GM12878 (cell line): ENCODE results near the gene SMPX. TPM values are rescaled to one million over a fixed set of nuclear protein-coding genes. Genes with fewer than 3 reads are reported as not detected.
A peak's percentile ranks its signal among the peaks of the same experiment; 100 is the strongest.

Experiments used
- ATAC-seq: fragments of 200-7000 bp; cut with Tn5 transposase; 3 replicates; pipeline ENCODE4 v1.9.1; 2020; ENCODE audit warnings: mild to moderate bottlenecking, moderate library complexity
- BruUV-seq: library from RNA; stranded (reverse); fragments of 400-500 nt; replicated peaks from 2 replicates; lab custom pipeline; 2021; lab: Mats Ljungman, UMichigan
- CTCF ChIA-PET: fragments of 300-600 bp; sonication (Branson Sonifier 250); formaldehyde crosslinking; extraction: SDS; loops from one replicate; lab custom pipeline; 2021; ENCODE audit warnings: inconsistent platforms; lab: Yijun Ruan, JAX
- POLR2A ChIA-PET: fragments of 350-600 bp; formaldehyde crosslinking; extraction: SDS; loops from one replicate; lab custom pipeline; 2021; ENCODE audit warnings: inconsistent platforms; lab: Charles Lee
- RAD21 ChIA-PET: fragments of 300-600 bp; sonication (Branson Sonifier 250); formaldehyde crosslinking; loops from one replicate; lab custom pipeline; 2023; ENCODE audit warnings: antibody characterized with exemption; ENCODE audit not compliant: unreplicated experiment; lab: Charles Lee
- SMC1A ChIA-PET: fragments of 300-600 bp; sonication (Branson Sonifier 250); formaldehyde crosslinking; loops from one replicate; lab custom pipeline; 2023; ENCODE audit not compliant: unreplicated experiment, uncharacterized antibody; lab: Charles Lee
- DNase-seq: peaks from one replicate; pipeline ENCODE4 v3.0.0-alpha.2; 2011; ENCODE audit warnings: low read depth, low spot score
- FAIRE-seq: peaks from 3 replicates; lab custom pipeline; 2011; peaks lifted over from hg19 to GRCh38; lab: Jason Lieb, UNC
- H2AFZ ChIP-seq: 2 replicates; pipeline ENCODE4 v1.6.0; 2011; ENCODE audit warnings: low read depth, low read length, control low read depth; ENCODE audit not compliant: control insufficient read depth
- H3K27ac ChIP-seq: 2 replicates; pipeline ENCODE4 v1.5.1; 2011; ENCODE audit warnings: control low read depth; ENCODE audit not compliant: control insufficient read depth, insufficient read depth
- H3K27me3 ChIP-seq, 2 experiments: replicated peaks in 1 of 2; 2 replicates each; pipeline versions ENCODE4 v1.6.0 to v1.6.1; 2011; ENCODE audit warnings: low read length in 1 of 2; ENCODE audit not compliant: control insufficient read depth in 2 of 2, insufficient read depth in 2 of 2
- H3K36me3 ChIP-seq, 2 experiments: 2 replicates each; pipeline ENCODE4 v1.5.1; 2011; ENCODE audit warnings: low read length in 1 of 2; ENCODE audit not compliant: control insufficient read depth in 2 of 2, insufficient read depth in 2 of 2
- H3K4me1 ChIP-seq: 2 replicates; pipeline ENCODE4 v1.6.1; 2011; ENCODE audit warnings: mild to moderate bottlenecking, low read length, moderate library complexity, mixed read lengths; ENCODE audit not compliant: control insufficient read depth, insufficient read depth
- H3K4me2 ChIP-seq: 2 replicates; pipeline ENCODE4 v1.6.0; 2011; ENCODE audit warnings: control low read depth; ENCODE audit not compliant: control insufficient read depth, insufficient read depth
- H3K4me3 ChIP-seq: fragments of 200-600 bp; sonication (generic); 2 replicates; pipeline ENCODE4 v1.5.1; 2016
- H3K79me2 ChIP-seq: 2 replicates; pipeline ENCODE4 v1.6.0; 2011; ENCODE audit warnings: low read length; ENCODE audit not compliant: control insufficient read depth, insufficient read depth
- H3K9ac ChIP-seq: 2 replicates; pipeline ENCODE4 v1.8.0; 2011; ENCODE audit warnings: low read length, control low read depth, mixed read lengths; ENCODE audit not compliant: control insufficient read depth, insufficient read depth
- H3K9me3 ChIP-seq: replicated peaks from 3 replicates; pipeline ENCODE4 v1.5.1; 2011; ENCODE audit warnings: mild to moderate bottlenecking, low read length; ENCODE audit not compliant: control insufficient read depth, insufficient read depth
- H4K20me1 ChIP-seq: 2 replicates; pipeline ENCODE4 v1.6.0; 2011; ENCODE audit not compliant: control insufficient read depth, insufficient read depth
- EED ChIP-seq: sonication (generic); IDR thresholded peaks from 2 replicates; pipeline ENCODE4 v1.6.1; 2016; ENCODE audit warnings: antibody characterized with exemption, low read depth
- JUNB ChIP-seq: IDR thresholded peaks from 2 replicates; pipeline ENCODE4 v1.6.1; 2016; ENCODE audit warnings: antibody characterized with exemption, mild to moderate bottlenecking
- JUND ChIP-seq: IDR thresholded peaks from 2 replicates; pipeline ENCODE4 v1.6.1; 2012; ENCODE audit warnings: low read depth, mild to moderate bottlenecking, low read length, improper control_type of control experiment, moderate library complexity
- MEF2A ChIP-seq: IDR thresholded peaks from 2 replicates; pipeline ENCODE4 v1.6.1; 2011; ENCODE audit warnings: low read depth, mild to moderate bottlenecking, low read length, moderate library complexity; ENCODE audit not compliant: insufficient read depth
- NR2F1 ChIP-seq: fragments of 450-650 bp; conservative IDR thresholded peaks from 2 replicates; pipeline ENCODE4 v1.6.1; 2017; ENCODE audit warnings: mild to moderate bottlenecking
- RAD51 ChIP-seq: fragments of 450-650 bp; IDR thresholded peaks from 2 replicates; pipeline ENCODE4 v1.6.1; 2016; ENCODE audit warnings: moderate library complexity, mild to moderate bottlenecking, inconsistent platforms
- RCOR1 ChIP-seq: conservative IDR thresholded peaks from 2 replicates; pipeline ENCODE4 v1.6.1; 2012; ENCODE audit warnings: low read depth, low read length, improper control_type of control experiment
- SP1 ChIP-seq: IDR thresholded peaks from one replicate; pipeline ENCODE4 v1.6.1; 2011; ENCODE audit warnings: low read depth, low read length
- WGBS: methylation state at CpG from one replicate; pipeline ENCODE4 v1.1.6; 2016; ENCODE audit warnings: low lambda C conversion rate; ENCODE audit not compliant: insufficient replicate concordance, insufficient coverage; ENCODE audit errors: missing lambda C conversion rate; 5-methylcytosine and 5-hydroxymethylcytosine counted together
- in situ Hi-C: fragments of 300-500 bp; cut with MboI; formaldehyde crosslinking; loops from 9 replicates; pipeline ENCODE4 v1.14.3; 2018; ENCODE audit warnings: mixed read lengths
- intact Hi-C: fragments of 100-400 bp; cut with micrococcal nuclease; formaldehyde crosslinking; loops from one replicate; pipeline ENCODE4 v1.14.2; 2022; ENCODE audit not compliant: unreplicated experiment
- polyA plus RNA-seq, 11 experiments: library from polyadenylated mRNA; depleted of rRNA in 4 of 11; unstranded in 6 of 11; stranded (reverse) in 5 of 11; fragments of >200 nt; fragmentation: Nextera tagmentation in 4 of 11; fragmentation: Illumina TruSeq in 1 of 11; extraction: Ambion mirVana in 4 of 11; extraction: Trizol in 1 of 11; gene quantifications; 1 replicate in 1 of 11; 2 replicates in 10 of 11; pipeline versions ENCODE4 v1.2.1 to v1.2.3, GENCODE V29; 2011 to 2016; ENCODE audit warnings: inconsistent platforms in 2 of 11, missing spikeins in 2 of 11, low read depth in 1 of 11
- total RNA-seq, 4 experiments: library from RNA; depleted of rRNA in 3 of 4; stranded (reverse); fragments of >200 nt in 3 of 4; fragmentation: Illumina TruSeq in 1 of 4; extraction: Trizol in 1 of 4; gene quantifications; 2 replicates each; pipeline versions ENCODE4 v1.2.1 to v1.2.3, GENCODE V29; 2013 to 2021
- TF ChIP-seq, protein P1 (sequence below): fragments of 450-650 bp; IDR thresholded peaks from 2 replicates; pipeline ENCODE4 v1.6.1; 2017; ENCODE audit warnings: mild to moderate bottlenecking, moderate library complexity
- TF ChIP-seq, protein P2 (sequence below): fragments of 150-350 bp; IDR thresholded peaks from 2 replicates; pipeline ENCODE4 v1.6.1; 2014; ENCODE audit warnings: mild to moderate bottlenecking, low read depth, low read length

The SMPX gene
- total and polyA plus RNA-seq, 10 of the 15 experiments (the other 5 are each of a cell fraction or from before 2014, with no cell fraction given), result 0.08 to 0.09 TPM; not detected in 8

DNA sequence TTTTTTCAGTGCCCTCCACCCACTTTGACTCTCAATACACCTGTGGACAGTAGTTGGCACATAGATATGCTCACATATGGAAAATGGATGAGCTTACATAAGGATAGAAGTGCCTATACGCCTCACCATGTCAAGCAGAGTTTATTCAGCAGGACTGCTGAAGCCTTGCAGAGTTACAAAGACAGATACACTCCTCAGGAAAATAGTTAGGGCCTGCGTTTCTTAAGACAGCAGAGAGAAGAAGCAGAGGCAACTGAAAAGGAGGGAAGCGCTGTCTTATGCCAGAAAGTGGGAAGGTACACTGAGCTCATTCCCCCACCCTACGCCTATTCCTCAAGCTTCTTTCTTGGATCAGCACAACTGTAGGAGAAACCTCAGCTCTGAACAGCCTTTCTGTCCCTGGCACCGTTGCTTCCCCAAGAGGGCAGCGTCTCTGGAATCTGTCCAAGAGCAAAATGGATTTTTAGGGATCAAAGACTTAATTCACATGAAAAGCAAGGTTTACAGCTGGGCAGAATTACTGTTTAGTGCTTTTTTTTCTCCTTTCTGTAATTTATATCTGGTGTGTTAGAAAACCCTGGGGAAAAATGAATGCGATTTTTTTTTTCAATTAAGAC is 44.2 kb upstream of the SMPX start (continued):
- TF ChIP-seq, protein P1, sequence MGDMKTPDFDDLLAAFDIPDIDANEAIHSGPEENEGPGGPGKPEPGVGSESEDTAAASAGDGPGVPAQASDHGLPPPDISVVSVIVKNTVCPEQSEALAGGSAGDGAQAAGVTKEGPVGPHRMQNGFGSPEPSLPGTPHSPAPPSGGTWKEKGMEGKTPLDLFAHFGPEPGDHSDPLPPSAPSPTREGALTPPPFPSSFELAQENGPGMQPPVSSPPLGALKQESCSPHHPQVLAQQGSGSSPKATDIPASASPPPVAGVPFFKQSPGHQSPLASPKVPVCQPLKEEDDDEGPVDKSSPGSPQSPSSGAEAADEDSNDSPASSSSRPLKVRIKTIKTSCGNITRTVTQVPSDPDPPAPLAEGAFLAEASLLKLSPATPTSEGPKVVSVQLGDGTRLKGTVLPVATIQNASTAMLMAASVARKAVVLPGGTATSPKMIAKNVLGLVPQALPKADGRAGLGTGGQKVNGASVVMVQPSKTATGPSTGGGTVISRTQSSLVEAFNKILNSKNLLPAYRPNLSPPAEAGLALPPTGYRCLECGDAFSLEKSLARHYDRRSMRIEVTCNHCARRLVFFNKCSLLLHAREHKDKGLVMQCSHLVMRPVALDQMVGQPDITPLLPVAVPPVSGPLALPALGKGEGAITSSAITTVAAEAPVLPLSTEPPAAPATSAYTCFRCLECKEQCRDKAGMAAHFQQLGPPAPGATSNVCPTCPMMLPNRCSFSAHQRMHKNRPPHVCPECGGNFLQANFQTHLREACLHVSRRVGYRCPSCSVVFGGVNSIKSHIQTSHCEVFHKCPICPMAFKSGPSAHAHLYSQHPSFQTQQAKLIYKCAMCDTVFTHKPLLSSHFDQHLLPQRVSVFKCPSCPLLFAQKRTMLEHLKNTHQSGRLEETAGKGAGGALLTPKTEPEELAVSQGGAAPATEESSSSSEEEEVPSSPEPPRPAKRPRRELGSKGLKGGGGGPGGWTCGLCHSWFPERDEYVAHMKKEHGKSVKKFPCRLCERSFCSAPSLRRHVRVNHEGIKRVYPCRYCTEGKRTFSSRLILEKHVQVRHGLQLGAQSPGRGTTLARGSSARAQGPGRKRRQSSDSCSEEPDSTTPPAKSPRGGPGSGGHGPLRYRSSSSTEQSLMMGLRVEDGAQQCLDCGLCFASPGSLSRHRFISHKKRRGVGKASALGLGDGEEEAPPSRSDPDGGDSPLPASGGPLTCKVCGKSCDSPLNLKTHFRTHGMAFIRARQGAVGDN, result no peak
- TF ChIP-seq RAD51, result no peak
- TF ChIP-seq JUND, result no peak
- no peak for TF ChIP-seq SP1

- Histone ChIP-seq H3K27me3 (no peaks in the 10 kb centered on the region), H3K27ac (no peak overlapping the region), H3K36me3 (no peaks in the 10 kb centered on the region), H4K20me1 (no peaks in the 10 kb centered on the region), H2AFZ (no peak overlapping the region), H3K4me2 (no peak overlapping the region), H3K4me3 (no peak overlapping the region), H3K4me1 (no peaks in the 10 kb centered on the region), H3K9me3 (no peaks in the 10 kb centered on the region), H3K9ac (no peak overlapping the region), H3K79me2 (no peaks in the 10 kb centered on the region)
- CTCF ChIA-PET, result interaction anchor here (0.6 to 1.1 kb wide), 2 partner anchors 10 to 248 kb away, joined by 3 read pairs; no protein-coding TSS in a partner anchor
- TF ChIP-seq MEF2A, result peak; percentile 46; the same call in 1 of the 2 replicates
- no peak for TF ChIP-seq RCOR1
- TF ChIP-seq, protein P2, sequence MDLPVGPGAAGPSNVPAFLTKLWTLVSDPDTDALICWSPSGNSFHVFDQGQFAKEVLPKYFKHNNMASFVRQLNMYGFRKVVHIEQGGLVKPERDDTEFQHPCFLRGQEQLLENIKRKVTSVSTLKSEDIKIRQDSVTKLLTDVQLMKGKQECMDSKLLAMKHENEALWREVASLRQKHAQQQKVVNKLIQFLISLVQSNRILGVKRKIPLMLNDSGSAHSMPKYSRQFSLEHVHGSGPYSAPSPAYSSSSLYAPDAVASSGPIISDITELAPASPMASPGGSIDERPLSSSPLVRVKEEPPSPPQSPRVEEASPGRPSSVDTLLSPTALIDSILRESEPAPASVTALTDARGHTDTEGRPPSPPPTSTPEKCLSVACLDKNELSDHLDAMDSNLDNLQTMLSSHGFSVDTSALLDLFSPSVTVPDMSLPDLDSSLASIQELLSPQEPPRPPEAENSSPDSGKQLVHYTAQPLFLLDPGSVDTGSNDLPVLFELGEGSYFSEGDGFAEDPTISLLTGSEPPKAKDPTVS, result no peak
- TF ChIP-seq JUNB, result peak; percentile 41; the same call in 1 of the 2 replicates
- 0 out of 2 replicates have a peak, but pooled peaks have one; percentile 31 for TF ChIP-seq EED
- 0 out of 2 replicates have a peak, but pooled peaks have one; percentile 61 for TF ChIP-seq NR2F1
- SMC1A ChIA-PET, result interaction anchor here (0.7 kb wide), 1 partner anchor 269 kb away, joined by 3 read pairs; no protein-coding TSS in a partner anchor
- in situ Hi-C loops, result no loop called here
- RAD21 ChIA-PET, result no interaction called here
- FAIRE-seq (no peak), DNase-seq (no peak), ATAC-seq (peak; percentile 38; the same call in 2 of the 3 replicates)
- WGBS, result 0% methylated on average over 1 of the region's 1 CpG
- POLR2A ChIA-PET, result no interaction called here
- no TSS peak for BruUV-seq
- intact Hi-C loops, result no loop called here
Measured at GRCh38 chrX:21800344-21800770, 42.4 kb upstream of the SMPX start.
